Naive thymus-derived CD8-positive, alpha-beta T cell (primary cell): Measurements from ENCODE around the gene STRN3. TPM values are rescaled to one million over a fixed set of nuclear protein-coding genes. Genes with fewer than 3 reads are reported as not detected.
A peak's percentile ranks its signal among the peaks of the same experiment; 100 is the strongest.
"Not testable (repeated sequence)": the region's sequence is repeated elsewhere in the genome, so short reads cannot be mapped to it uniquely, and the experiment has no call there.

Experiments
- ATAC-seq, 2 donors: fragments of 150-1000 bp; cut with Tn5 transposase in 1 of 2; sonication (Bioruptor Pico), chemical (Tn5 transposase) in 1 of 2; 1 replicate in 1 of 2; 2 replicates in 1 of 2; pipeline ENCODE4 v1.10.0; 2021; ENCODE audit warnings: mild to moderate bottlenecking in 2 of 2, moderate library complexity in 2 of 2
- POLR2A ChIA-PET: fragments of 350-600 bp; sonication (Branson Sonifier 250); formaldehyde crosslinking; loops from one replicate; lab custom pipeline; 2021; ENCODE audit warnings: antibody characterized with exemption; lab: Charles Lee
- DNase-seq, 10 donors: peaks; one replicate each; pipeline versions ENCODE4 v3.0.0 to v3.0.0-alpha.2; 2020 to 2022
- H3K27ac Mint-ChIP-seq, 10 donors: one replicate each; pipeline ENCODE4 v1.8.0; 2020 to 2022; ENCODE audit warnings: mild to moderate bottlenecking in 10 of 10, mixed read lengths in 10 of 10, moderate library complexity in 4 of 10, inconsistent platforms in 1 of 10
- H3K27me3 Mint-ChIP-seq, 5 donors: one replicate each; pipeline ENCODE4 v1.8.0; 2021 to 2022; ENCODE audit warnings: mixed read lengths in 5 of 5
- H3K36me3 Mint-ChIP-seq, 3 donors: one replicate each; pipeline ENCODE4 v1.8.0; 2020 to 2022; ENCODE audit warnings: mixed read lengths in 3 of 3, mild to moderate bottlenecking in 2 of 3, inconsistent platforms in 1 of 3
- H3K4me1 Mint-ChIP-seq, 4 donors: one replicate each; pipeline ENCODE4 v1.8.0; 2021 to 2022; ENCODE audit warnings: mixed read lengths in 4 of 4
- H3K4me3 Mint-ChIP-seq, 10 donors: one replicate each; pipeline ENCODE4 v1.8.0; 2020 to 2022; ENCODE audit warnings: mild to moderate bottlenecking in 10 of 10, mixed read lengths in 10 of 10, moderate library complexity in 6 of 10, inconsistent platforms in 1 of 10
- H3K9me3 Mint-ChIP-seq, 9 donors: one replicate each; pipeline ENCODE4 v1.8.0; 2020 to 2022; ENCODE audit warnings: mixed read lengths in 9 of 9, mild to moderate bottlenecking in 3 of 9, inconsistent platforms in 1 of 9, moderate library complexity in 1 of 9
- polyA plus RNA-seq, 3 donors: library from polyadenylated mRNA; unstranded; fragments of 300-500 nt; fragmentation: Illumina TruSeq; gene quantifications; one replicate each; pipeline ENCODE4 v1.2.3, GENCODE V29; 2021
- total RNA-seq, 8 experiments: library from RNA in 2 of 8; stranded (reverse) in 2 of 8; gene quantifications; one replicate each; pipeline ENCODE4 v1.2.3 and lab custom pipeline; 2021 to 2026

STRN3 gene
- total and polyA plus RNA-seq, 5 experiments from 2014 or later = 3.0 to 26.8 (median 4.8) TPM

GRCh38 chr14:30996892-30997659 lies 29.1 kb downstream of the STRN3 start:
- POLR2A ChIA-PET = no interaction called here
- Mint-ChIP-seq H3K27ac (no peak overlapping the region), H3K4me3 (peak overlapping the region in 2 of 10 donors; percentile 0 to 1), H3K36me3 (peaks cover 4 to 39% (median 37%) of the 10 kb centered on the region in 3 donors), H3K9me3 (peaks cover 0 to 15% (median 7%) of the 10 kb centered on the region in 9 donors), H3K27me3 (no peaks in the 10 kb centered on the region), H3K4me1 (peaks cover 26 to 57% (median 52%) of the 10 kb centered on the region in 4 donors)
- no peak for DNase-seq
- no peak for ATAC-seq

DNA sequence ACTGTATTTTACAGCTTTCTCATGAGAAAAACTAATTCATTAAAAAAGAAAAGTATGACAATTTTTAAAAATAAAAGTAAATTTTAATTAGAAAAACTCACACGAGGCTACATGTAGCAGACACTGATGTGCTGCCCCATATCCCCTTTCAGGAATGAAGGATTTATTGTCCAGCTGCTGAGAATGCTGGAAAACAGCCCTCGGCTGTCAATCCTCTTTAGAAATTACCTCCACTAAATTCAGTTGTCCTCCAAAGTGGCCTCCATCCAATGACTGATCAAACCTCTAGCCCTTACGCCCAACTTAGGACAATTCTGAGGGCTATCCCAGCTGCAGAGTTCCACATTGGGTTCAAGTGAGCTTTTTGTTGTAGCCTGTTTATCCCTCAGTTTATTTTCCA lies 30.5 kb downstream of the STRN3 start:
- POLR2A ChIA-PET = no interaction called here
- Mint-ChIP-seq H3K4me1 (peaks cover 30 to 65% (median 57%) of the 10 kb centered on the region in 4 donors), H3K4me3 (no peak overlapping the region), H3K9me3 (peaks cover 0 to 15% (median 7%) of the 10 kb centered on the region in 9 donors), H3K36me3 (peaks cover 4 to 31% (median 26%) of the 10 kb centered on the region in 3 donors), H3K27me3 (no peaks in the 10 kb centered on the region), H3K27ac (no peak overlapping the region)
- DNase-seq = no peak
- ATAC-seq = no peak

DNA sequence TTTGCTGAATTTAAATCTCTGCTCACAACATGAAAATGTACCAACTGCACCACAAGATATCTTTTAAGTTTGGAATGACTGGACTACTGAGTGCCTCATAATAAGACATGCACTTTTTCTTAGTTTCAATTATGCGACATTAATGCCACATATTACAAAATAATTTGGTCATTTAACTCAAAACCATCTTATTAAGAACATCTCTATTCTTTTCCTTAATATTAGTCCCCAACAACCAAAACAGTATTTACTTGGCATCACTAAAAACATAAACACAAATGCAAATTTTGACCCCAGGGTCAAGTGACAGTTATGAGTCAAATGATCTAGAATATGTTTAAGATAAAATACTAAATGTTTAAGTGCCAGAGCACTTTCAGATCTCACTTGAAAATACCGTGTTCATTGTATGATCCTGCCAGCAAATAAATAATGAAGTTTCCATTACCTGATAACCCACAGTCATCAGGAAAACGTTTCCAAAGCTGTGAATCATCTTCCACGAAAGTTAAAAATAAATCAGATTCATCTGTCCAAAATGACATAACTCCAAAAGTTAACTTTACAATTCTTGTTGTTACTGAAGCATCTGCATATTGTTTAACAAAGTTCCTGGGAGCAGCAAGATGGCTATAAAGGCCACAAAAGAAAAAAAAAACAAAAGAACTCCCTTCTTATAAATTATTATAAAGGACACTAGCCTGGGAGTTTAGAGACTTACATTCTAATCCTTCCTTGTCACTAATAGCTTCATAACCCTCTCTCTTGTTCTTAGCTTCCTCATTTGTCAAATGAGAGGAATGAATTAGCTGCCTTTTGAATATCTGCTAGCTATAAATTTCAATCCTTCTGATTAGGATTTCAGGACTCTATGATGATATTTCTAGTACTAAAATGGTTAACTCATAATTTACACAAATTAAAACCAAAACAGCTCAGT lies 31.2 kb downstream of the STRN3 start:
- Mint-ChIP-seq H3K27me3 (no peaks in the 10 kb centered on the region), H3K4me3 (no peak overlapping the region), H3K4me1 (peaks cover 26 to 62% (median 58%) of the 10 kb centered on the region in 4 donors), H3K27ac (peak overlapping the region in 3 of 10 donors; percentile 5 to 35 (median 24)), H3K9me3 (peaks cover 0 to 15% (median 5%) of the 10 kb centered on the region in 9 donors), H3K36me3 (peaks cover 0 to 25% (median 21%) of the 10 kb centered on the region in 3 donors)
- DNase-seq (no peak), ATAC-seq (no peak)
- POLR2A ChIA-PET = no interaction called here

GRCh38 chr14:30993071-30993470 lies 33.1 kb downstream of the STRN3 start:
- Mint-ChIP-seq H3K27ac (no peak overlapping the region), H3K36me3 (peaks cover 0 to 11% (median 7%) of the 10 kb centered on the region in 3 donors), H3K4me3 (no peak overlapping the region), H3K9me3 (peaks cover 0 to 5% (median 0%) of the 10 kb centered on the region in 9 donors), H3K27me3 (no peaks in the 10 kb centered on the region), H3K4me1 (peaks cover 28 to 73% (median 66%) of the 10 kb centered on the region in 4 donors)
- DNase-seq = no peak
- ATAC-seq = no peak
- POLR2A ChIA-PET = interaction anchor here (0.6 to 0.9 kb wide), 3 partner anchors 33 to 1601 kb away, joined by 3 to 5 read pairs (median 3); partner anchors contain the start of gene STRN3

DNA sequence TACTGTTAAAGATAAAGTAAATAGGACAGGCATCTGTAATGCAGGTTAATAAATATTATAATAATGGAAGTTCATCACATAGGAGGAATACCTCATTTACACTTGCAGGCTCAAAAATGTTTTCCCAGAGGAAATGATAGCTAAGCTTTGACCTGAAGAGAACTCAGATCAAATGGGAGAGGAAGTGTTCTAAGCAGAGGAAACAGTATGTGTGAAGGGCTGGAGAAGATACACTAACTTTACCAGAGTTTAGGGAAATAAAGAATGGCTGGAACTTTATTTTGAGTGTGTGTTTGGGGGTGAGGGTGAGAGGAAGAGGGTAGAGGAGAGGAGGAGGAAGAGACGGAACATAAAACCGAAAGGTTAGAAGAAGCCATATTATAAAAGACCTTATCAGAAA lies 34.8 kb downstream of the STRN3 start:
- Mint-ChIP-seq H3K27me3 (no peaks in the 10 kb centered on the region), H3K4me1 (peaks cover 25 to 70% (median 63%) of the 10 kb centered on the region in 4 donors), H3K4me3 (peak overlapping the region in 3 of 10 donors; percentile 12 to 63 (median 55)), H3K36me3 (peaks cover 0 to 2% (median under 1%) of the 10 kb centered on the region in 3 donors), H3K9me3 (no peaks in the 10 kb centered on the region), H3K27ac (peak overlapping the region in 3 of 10 donors; percentile 14 to 56 (median 42))
- POLR2A ChIA-PET = no interaction called here
- no peak for ATAC-seq
- no peak for DNase-seq

DNA sequence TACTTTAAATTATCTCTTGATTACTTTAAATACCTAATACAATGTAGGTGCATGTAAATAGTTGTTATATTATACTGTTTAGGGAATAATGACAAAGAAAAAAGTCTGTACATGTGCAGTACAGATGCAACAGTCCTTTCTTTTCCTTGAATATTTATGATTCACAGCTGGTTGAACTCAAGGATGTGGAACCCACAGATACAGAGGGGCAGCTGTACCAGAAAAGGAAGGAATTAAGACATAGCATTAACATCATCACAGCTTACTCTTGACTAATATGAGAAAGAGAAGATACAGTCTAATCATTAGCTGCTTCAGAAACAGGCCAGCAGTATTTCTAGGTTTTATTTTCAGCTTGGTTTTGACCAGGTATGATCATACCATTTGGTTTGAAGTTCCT lies 35.4 kb downstream of the STRN3 start:
- peaks cover 23 to 67% (median 58%) of the 10 kb centered on the region in 4 donors for H3K4me1 Mint-ChIP-seq

GRCh38 chr14:30988509-30988908 lies 37.7 kb downstream of the STRN3 start:
- DNase-seq (no peak), ATAC-seq (no peak)
- H3K27ac Mint-ChIP-seq = peak overlapping the region in 4 of 10 donors; percentile 5 to 66 (median 45)
- H3K9me3 Mint-ChIP-seq = no peaks in the 10 kb centered on the region
- POLR2A ChIA-PET = no interaction called here
- H3K27me3 Mint-ChIP-seq = no peaks in the 10 kb centered on the region
- H3K36me3 Mint-ChIP-seq = peaks cover 0 to 5% (median 3%) of the 10 kb centered on the region in 3 donors
- H3K4me1 Mint-ChIP-seq = peaks cover 17 to 63% (median 46%) of the 10 kb centered on the region in 4 donors
- no peak overlapping the region for H3K4me3 Mint-ChIP-seq

More for the DNA sequence above, 35.4 kb downstream of the STRN3 start:
- DNase-seq (no peak), ATAC-seq (no peak)
- Mint-ChIP-seq H3K9me3 (no peaks in the 10 kb centered on the region), H3K27me3 (no peaks in the 10 kb centered on the region), H3K36me3 (peaks cover 0 to 2% (median 1%) of the 10 kb centered on the region in 3 donors), H3K27ac (peak overlapping the region in 1 of 10 donors; percentile 14), H3K4me3 (no peak overlapping the region)
- POLR2A ChIA-PET = no interaction called here

DNA sequence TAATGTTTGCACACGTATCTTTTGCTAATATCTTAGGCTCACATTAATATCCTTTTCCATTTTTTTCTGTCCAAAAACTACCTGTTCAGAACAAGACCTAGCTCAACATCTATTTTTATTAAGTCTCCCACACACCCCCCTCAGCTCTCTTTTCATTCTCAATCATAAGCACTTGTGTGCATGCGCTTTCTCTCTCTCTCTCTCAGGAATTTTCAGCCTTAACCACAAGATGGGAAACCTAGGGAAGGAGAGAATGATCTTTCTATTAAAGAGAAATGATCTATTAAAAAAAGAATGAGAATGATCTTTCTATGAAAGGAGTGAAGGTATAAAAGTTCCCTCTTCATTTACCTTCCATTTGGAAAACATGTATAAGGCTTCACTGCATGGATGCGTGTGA lies 40.4 kb downstream of the STRN3 start:
- H3K27me3 Mint-ChIP-seq = no peaks in the 10 kb centered on the region
- peaks cover 10 to 58% (median 33%) of the 10 kb centered on the region in 4 donors for H3K4me1 Mint-ChIP-seq
- ATAC-seq (no peak), DNase-seq (no peak)
- H3K27ac Mint-ChIP-seq = peak overlapping the region in 1 of 10 donors; percentile 46
- H3K4me3 Mint-ChIP-seq = no peak overlapping the region
- POLR2A ChIA-PET = no interaction called here
- peaks cover 0 to 5% (median 3%) of the 10 kb centered on the region in 3 donors for H3K36me3 Mint-ChIP-seq
- no peaks in the 10 kb centered on the region for H3K9me3 Mint-ChIP-seq

DNA sequence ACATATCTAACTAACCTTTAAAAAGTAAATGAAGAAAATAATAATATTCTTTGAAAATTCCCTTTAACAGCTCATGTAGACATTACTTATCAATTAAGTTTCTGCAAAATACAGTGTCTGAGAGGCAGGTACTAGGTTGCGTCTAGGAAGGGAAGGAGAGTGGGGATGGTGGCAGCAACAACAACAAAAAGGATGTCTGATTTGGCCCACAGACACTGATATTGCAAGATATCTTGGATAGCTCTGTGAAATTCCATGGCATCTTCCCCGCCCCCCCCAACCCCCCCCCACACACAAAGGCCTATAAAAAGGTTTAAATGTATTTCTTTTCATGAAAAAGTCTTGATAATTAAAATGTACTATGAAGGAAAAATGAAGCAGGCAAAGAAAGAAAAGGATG lies 42.3 kb downstream of the STRN3 start:
- no peak for ATAC-seq
- Mint-ChIP-seq H3K4me3 (no peak overlapping the region), H3K27me3 (no peaks in the 10 kb centered on the region), H3K27ac (peak overlapping the region in 1 of 10 donors; percentile 32), H3K4me1 (peaks cover 4 to 51% (median 26%) of the 10 kb centered on the region in 4 donors), H3K9me3 (no peaks in the 10 kb centered on the region), H3K36me3 (peaks cover 0 to 5% (median 3%) of the 10 kb centered on the region in 3 donors)
- POLR2A ChIA-PET = interaction anchor here (0.7 kb wide), 1 partner anchor 1330 kb away, joined by 7 read pairs; no protein-coding TSS in a partner anchor
- DNase-seq = no peak

- DNase-seq = no peak
- ATAC-seq = no peak
- Mint-ChIP-seq H3K36me3 (peaks cover 0 to 3% (median 3%) of the 10 kb centered on the region in 3 donors), H3K9me3 (no peaks in the 10 kb centered on the region), H3K4me1 (peaks cover 1 to 47% (median 31%) of the 10 kb centered on the region in 4 donors), H3K4me3 (no peak overlapping the region), H3K27me3 (no peaks in the 10 kb centered on the region), H3K27ac (peak overlapping the region in 2 of 10 donors; percentile 32 to 33)
- POLR2A ChIA-PET = no interaction called here
Observed at GRCh38 chr14:30982533-30982932, 43.6 kb downstream of the STRN3 start.

DNA sequence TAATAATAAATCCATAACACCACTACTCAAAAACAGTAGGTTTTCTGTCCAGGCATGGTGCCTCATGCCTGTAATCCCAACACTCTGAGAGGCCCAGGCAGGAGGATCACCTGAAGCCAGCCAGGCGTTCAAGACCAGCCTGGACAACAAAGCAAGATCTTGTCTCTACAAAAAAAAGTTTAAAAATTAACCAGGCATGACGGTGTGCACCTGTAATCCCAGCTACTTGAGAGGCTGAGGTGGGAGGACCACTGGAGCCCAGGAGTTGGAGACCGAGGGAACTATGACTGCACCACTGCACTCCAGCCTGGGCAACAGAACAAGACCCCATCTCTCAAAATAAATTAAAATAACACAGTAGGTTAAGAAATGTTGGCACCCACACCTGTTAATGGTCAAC lies 45.2 kb downstream of the STRN3 start:
- H3K27ac Mint-ChIP-seq = peak overlapping the region in 6 of 10 donors; percentile 21 to 69 (median 38)
- no peaks in the 10 kb centered on the region for H3K27me3 Mint-ChIP-seq
- POLR2A ChIA-PET = no interaction called here

GRCh38 chr14:30980106-30980704 lies 46.0 kb downstream of the STRN3 start:
- DNase-seq = peak in 9 of 10 donors; percentile 2 to 73 (median 49)
- H3K27me3 Mint-ChIP-seq, H3K9me3 Mint-ChIP-seq, H3K36me3 Mint-ChIP-seq, H3K4me3 Mint-ChIP-seq, POLR2A ChIA-PET: not testable (repeated sequence)
- Mint-ChIP-seq H3K27ac (peak overlapping the region in 7 of 10 donors; percentile 17 to 81 (median 32)), H3K4me1 (peaks cover 6 to 44% (median 33%) of the 10 kb centered on the region in 4 donors)
- peak; percentile 84 to 85 for ATAC-seq

More for the DNA sequence above, 45.2 kb downstream of the STRN3 start:
- H3K4me1 Mint-ChIP-seq = peaks cover 4 to 45% (median 29%) of the 10 kb centered on the region in 4 donors
- no peak overlapping the region for H3K4me3 Mint-ChIP-seq
- H3K36me3 Mint-ChIP-seq = peaks cover 4 to 9% (median 8%) of the 10 kb centered on the region in 3 donors
- ATAC-seq = no peak
- peaks cover 0 to 5% (median 0%) of the 10 kb centered on the region in 9 donors for H3K9me3 Mint-ChIP-seq
- DNase-seq = no peak
